ENCODE measurements around the gene CACNA1H.
"Not testable (repeated sequence)": the region's sequence is repeated elsewhere in the genome, so short reads cannot be mapped to it uniquely, and the experiment has no call there.

Gene CACNA1H

GRCh38 chr16:1247903-1248537 is 95.1 kb downstream of the CACNA1H start:
- not testable (repeated sequence) for DNase-seq (ENCODE audit: low read depth, low spot score)

- not testable (repeated sequence) for DNase-seq (ENCODE audit: low read depth, low spot score)
Measured at GRCh38 chr16:1249031-1249755, 96.3 kb downstream of the CACNA1H start.

- not testable (repeated sequence) for DNase-seq (ENCODE audit: low read depth, low spot score)
Measured at GRCh38 chr16:1253701-1254364, 100.9 kb downstream of the CACNA1H start.

GRCh38 chr16:1254821-1255220 is 101.9 kb downstream of the CACNA1H start:
- not testable (repeated sequence) for DNase-seq (ENCODE audit: low read depth, low spot score)

GRCh38 chr16:1255276-1256122 is 102.6 kb downstream of the CACNA1H start, which contains the start of gene TPSD1:
TSS of gene TPSD1 (plus strand) at chr16:1256069. CDS start at chr16:1256281, 212 bp downstream.
- not testable (repeated sequence) for DNase-seq (ENCODE audit: low read depth, low spot score)

GRCh38 chr16:1256296-1256873 is 103.5 kb downstream of the CACNA1H start:
- DNase-seq (ENCODE audit: low read depth, low spot score), result not testable (repeated sequence)

GRCh38 chr16:1256874-1257322 is 104.0 kb downstream of the CACNA1H start:
- no peak for DNase-seq (ENCODE audit: low read depth, low spot score)

- DNase-seq (ENCODE audit: low read depth, low spot score), result no peak
Measured at GRCh38 chr16:1257561-1258224, 104.8 kb downstream of the CACNA1H start.

- DNase-seq (ENCODE audit: low read depth, low spot score), result no peak
Measured at GRCh38 chr16:1258225-1258600, 105.3 kb downstream of the CACNA1H start.

GRCh38 chr16:1258906-1259759 is 106.2 kb downstream of the CACNA1H start:
- DNase-seq (ENCODE audit: low read depth, low spot score), result no peak

- no peak for DNase-seq (ENCODE audit: low read depth, low spot score)
Measured at GRCh38 chr16:1259760-1260068, 106.8 kb downstream of the CACNA1H start.

- DNase-seq (ENCODE audit: low read depth, low spot score), result no peak
Measured at GRCh38 chr16:1260101-1260680, 107.3 kb downstream of the CACNA1H start.

- no peak for DNase-seq (ENCODE audit: low read depth, low spot score)
Measured at GRCh38 chr16:1261131-1261892, 108.4 kb downstream of the CACNA1H start.

GRCh38 chr16:1262210-1262845 is 109.4 kb downstream of the CACNA1H start:
- no peak for DNase-seq (ENCODE audit: low read depth, low spot score)

- DNase-seq (ENCODE audit: low read depth, low spot score), result no peak
Measured at GRCh38 chr16:1262846-1263221, 109.9 kb downstream of the CACNA1H start.

- DNase-seq (ENCODE audit: low read depth, low spot score), result no peak
Measured at GRCh38 chr16:1263591-1264344, 110.9 kb downstream of the CACNA1H start.

- DNase-seq (ENCODE audit: low read depth, low spot score), result no peak
Measured at GRCh38 chr16:1264345-1265089, 111.6 kb downstream of the CACNA1H start.

Data from activated naive CD8-positive, alpha-beta T cell treated with anti-CD3 and anti-CD28 coated beads, Interleukin-2, amount 50 U/mL, for 16 hours (primary cell).